Loucy (cell line): ENCODE results near the gene PITPNB.

Experiments used
- CTCF ChIP-seq: fragments of 200-600 bp; sonication (generic); conservative IDR thresholded peaks from 2 replicates; pipeline ENCODE4 v1.5.1; 2014; ENCODE audit warnings: mild to moderate bottlenecking, antibody characterized with exemption, low read length
- EZH2phosphoT487 ChIP-seq: fragments of 200-600 bp; IDR thresholded peaks from 2 replicates; pipeline ENCODE4 v1.6.1; 2018; ENCODE audit warnings: antibody characterized with exemption, mild to moderate bottlenecking, moderate library complexity, borderline replicate concordance

DNA sequence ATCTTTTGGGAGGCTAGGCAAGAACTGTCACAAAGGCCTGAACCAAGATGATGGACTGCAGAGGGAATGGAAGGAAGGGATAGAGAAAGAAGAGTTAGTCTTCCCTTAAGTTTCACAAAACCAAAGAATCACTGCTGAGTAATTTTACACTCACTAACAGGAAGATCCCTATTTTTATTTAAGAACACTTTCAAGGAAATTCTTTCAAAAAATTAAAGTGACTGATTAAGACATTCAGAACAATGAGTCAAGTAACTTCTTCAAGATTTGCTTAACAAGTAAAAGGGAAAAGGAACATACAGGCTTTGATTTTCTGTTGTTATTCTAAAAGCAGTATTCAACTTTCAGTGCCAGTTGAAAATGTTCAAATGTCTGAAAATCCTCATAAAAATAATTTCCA, 3.1 kb downstream of the PITPNB start:
- TF ChIP-seq CTCF (no peak), EZH2phosphoT487 (no peak)
